ENCODE data around the gene PDE4D. TPM values are rescaled to one million over a fixed set of nuclear protein-coding genes. Genes with fewer than 3 reads are reported as not detected.

Gene PDE4D
- total and polyA plus RNA-seq, 10 of the 15 experiments (the other 5 are each of a cell fraction or from before 2014, with no cell fraction given): 0.87 to 4.1 (median 2.2) TPM

DNA sequence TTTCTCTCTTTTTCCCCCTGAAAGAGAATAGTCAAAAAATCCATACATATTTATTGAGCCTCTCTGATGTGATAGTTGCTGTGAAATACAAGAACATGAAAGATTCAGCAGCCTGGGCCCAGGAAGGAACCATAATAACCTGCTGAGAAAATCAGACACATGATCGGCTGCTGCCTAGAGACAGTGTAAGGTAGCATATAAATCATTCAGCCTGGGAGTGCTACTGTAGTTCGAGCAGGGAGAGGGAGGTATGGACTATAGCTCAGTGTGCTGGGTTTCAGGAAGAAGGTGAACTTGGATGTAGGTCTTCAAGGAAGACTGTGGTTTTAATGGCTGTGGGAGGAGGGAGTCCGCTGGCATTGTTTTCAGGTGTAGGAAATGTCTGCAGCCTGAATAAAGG lies 841.6 kb downstream of the PDE4D start:
- no peak for ATAC-seq
- WGBS (ENCODE audit: insufficient coverage, insufficient replicate concordance, low lambda C conversion rate, missing lambda C conversion rate): 44% methylated on average over 3 of the region's 3 CpGs
- BruUV-seq (replicated peaks): no TSS peak
- ChIA-PET POLR2A (interaction anchor here (0.5 kb wide), 1 partner anchor 18 kb away, joined by 4 read pairs; no protein-coding TSS in a partner anchor), CTCF (no interaction called here), RAD21 (ENCODE audit: unreplicated experiment) (no interaction called here), SMC1A (ENCODE audit: uncharacterized antibody, unreplicated experiment) (no interaction called here)
- Histone ChIP-seq H3K9me3 (replicated peaks; ENCODE audit: control insufficient read depth, insufficient read depth, low read length) (no peaks in the 10 kb centered on the region), H3K4me2 (ENCODE audit: control insufficient read depth, insufficient read depth) (no peak overlapping the region), H3K27me3 (replicated peaks in 1 of 2; ENCODE audit: control insufficient read depth in 2 of 2, insufficient read depth in 2 of 2, low read length in 1 of 2) (no peaks in the 10 kb centered on the region), H3K27ac (ENCODE audit: control insufficient read depth, insufficient read depth) (no peak overlapping the region), H3K79me2 (ENCODE audit: control insufficient read depth, insufficient read depth, low read length) (no peaks in the 10 kb centered on the region), H4K20me1 (ENCODE audit: control insufficient read depth, insufficient read depth) (no peaks in the 10 kb centered on the region), H3K4me1 (ENCODE audit: control insufficient read depth, insufficient read depth, low read length) (no peaks in the 10 kb centered on the region), H3K4me3 (no peak overlapping the region), H3K36me3 (ENCODE audit: control insufficient read depth in 2 of 2, insufficient read depth in 2 of 2, low read length in 1 of 2) (no peaks in the 10 kb centered on the region), H3K9ac (ENCODE audit: control insufficient read depth, insufficient read depth, low read length) (no peak overlapping the region), H2AFZ (ENCODE audit: control insufficient read depth, low read depth, low read length) (no peak overlapping the region)
- intact Hi-C loops (cut with micrococcal nuclease; ENCODE audit: unreplicated experiment): no loop called here
- DNase-seq (ENCODE audit: low read depth, low spot score): no peak
- no peak for FAIRE-seq
- in situ Hi-C loops (cut with MboI): no loop called here
- TF ChIP-seq RAD51 (IDR thresholded peaks at IDR 0.05) (no peak), KLF5 (IDR thresholded peaks at IDR 0.05; ENCODE audit: partially characterized antibody) (no peak), ASH2L (IDR thresholded peaks at IDR 0.05; ENCODE audit: borderline replicate concordance, low read depth) (no peak), ZNF217 (IDR thresholded peaks at IDR 0.05) (no peak), SMARCA5 (IDR thresholded peaks at IDR 0.05) (no peak), ZSCAN29 (IDR thresholded peaks at IDR 0.05) (no peak), CEBPB (IDR thresholded peaks at IDR 0.05; ENCODE audit: borderline replicate concordance in 1 of 2, low read depth in 2 of 2, low read length in 2 of 2) (no peak), MEF2A (IDR thresholded peaks at IDR 0.05; ENCODE audit: insufficient read depth, low read depth, low read length) (no peak), HDAC2 (IDR thresholded peaks at IDR 0.05) (no peak), ZZZ3 (IDR thresholded peaks at IDR 0.05; ENCODE audit: control insufficient read depth, insufficient read length, low read depth) (no peak), TCF7 (IDR thresholded peaks at IDR 0.05; ENCODE audit: borderline replicate concordance) (no peak), SPI1 (IDR thresholded peaks at IDR 0.05; ENCODE audit: borderline replicate concordance, insufficient read depth, low read depth, low read length) (no peak), ZNF24 (IDR thresholded peaks at IDR 0.05) (no peak), SMAD5 (IDR thresholded peaks at IDR 0.05; ENCODE audit: low read depth) (no peak), ATF7 (IDR thresholded peaks at IDR 0.05; ENCODE audit: low read depth) (no peak), JUNB (IDR thresholded peaks at IDR 0.05) (no peak), BHLHE40 (IDR thresholded peaks at IDR 0.05; ENCODE audit: borderline replicate concordance in 1 of 2, low read depth in 2 of 2, low read length in 1 of 2) (no peak)
- TF ChIP-seq, protein P1, sequence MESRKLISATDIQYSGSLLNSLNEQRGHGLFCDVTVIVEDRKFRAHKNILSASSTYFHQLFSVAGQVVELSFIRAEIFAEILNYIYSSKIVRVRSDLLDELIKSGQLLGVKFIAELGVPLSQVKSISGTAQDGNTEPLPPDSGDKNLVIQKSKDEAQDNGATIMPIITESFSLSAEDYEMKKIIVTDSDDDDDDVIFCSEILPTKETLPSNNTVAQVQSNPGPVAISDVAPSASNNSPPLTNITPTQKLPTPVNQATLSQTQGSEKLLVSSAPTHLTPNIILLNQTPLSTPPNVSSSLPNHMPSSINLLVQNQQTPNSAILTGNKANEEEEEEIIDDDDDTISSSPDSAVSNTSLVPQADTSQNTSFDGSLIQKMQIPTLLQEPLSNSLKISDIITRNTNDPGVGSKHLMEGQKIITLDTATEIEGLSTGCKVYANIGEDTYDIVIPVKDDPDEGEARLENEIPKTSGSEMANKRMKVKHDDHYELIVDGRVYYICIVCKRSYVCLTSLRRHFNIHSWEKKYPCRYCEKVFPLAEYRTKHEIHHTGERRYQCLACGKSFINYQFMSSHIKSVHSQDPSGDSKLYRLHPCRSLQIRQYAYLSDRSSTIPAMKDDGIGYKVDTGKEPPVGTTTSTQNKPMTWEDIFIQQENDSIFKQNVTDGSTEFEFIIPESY (IDR thresholded peaks at IDR 0.05): no peak
- TF ChIP-seq, protein P2, sequence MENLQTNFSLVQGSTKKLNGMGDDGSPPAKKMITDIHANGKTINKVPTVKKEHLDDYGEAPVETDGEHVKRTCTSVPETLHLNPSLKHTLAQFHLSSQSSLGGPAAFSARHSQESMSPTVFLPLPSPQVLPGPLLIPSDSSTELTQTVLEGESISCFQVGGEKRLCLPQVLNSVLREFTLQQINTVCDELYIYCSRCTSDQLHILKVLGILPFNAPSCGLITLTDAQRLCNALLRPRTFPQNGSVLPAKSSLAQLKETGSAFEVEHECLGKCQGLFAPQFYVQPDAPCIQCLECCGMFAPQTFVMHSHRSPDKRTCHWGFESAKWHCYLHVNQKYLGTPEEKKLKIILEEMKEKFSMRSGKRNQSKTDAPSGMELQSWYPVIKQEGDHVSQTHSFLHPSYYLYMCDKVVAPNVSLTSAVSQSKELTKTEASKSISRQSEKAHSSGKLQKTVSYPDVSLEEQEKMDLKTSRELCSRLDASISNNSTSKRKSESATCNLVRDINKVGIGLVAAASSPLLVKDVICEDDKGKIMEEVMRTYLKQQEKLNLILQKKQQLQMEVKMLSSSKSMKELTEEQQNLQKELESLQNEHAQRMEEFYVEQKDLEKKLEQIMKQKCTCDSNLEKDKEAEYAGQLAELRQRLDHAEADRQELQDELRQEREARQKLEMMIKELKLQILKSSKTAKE (IDR thresholded peaks at IDR 0.05; ENCODE audit: low read depth, poor library complexity, severe bottlenecking): no peak
- TF ChIP-seq, protein P3, sequence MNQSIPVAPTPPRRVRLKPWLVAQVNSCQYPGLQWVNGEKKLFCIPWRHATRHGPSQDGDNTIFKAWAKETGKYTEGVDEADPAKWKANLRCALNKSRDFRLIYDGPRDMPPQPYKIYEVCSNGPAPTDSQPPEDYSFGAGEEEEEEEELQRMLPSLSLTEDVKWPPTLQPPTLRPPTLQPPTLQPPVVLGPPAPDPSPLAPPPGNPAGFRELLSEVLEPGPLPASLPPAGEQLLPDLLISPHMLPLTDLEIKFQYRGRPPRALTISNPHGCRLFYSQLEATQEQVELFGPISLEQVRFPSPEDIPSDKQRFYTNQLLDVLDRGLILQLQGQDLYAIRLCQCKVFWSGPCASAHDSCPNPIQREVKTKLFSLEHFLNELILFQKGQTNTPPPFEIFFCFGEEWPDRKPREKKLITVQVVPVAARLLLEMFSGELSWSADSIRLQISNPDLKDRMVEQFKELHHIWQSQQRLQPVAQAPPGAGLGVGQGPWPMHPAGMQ (IDR thresholded peaks at IDR 0.05; ENCODE audit: borderline replicate concordance): no peak

Measured in GM12878 (cell line).